ENCODE results near the gene PRMT1. TPM values are rescaled to one million over a fixed set of nuclear protein-coding genes. Genes with fewer than 3 reads are reported as not detected.
A peak's percentile ranks its signal among the peaks of the same experiment; 100 is the strongest.

Gene PRMT1
- total and polyA plus RNA-seq, 9 of the 15 experiments (the other 6 are each of a cell fraction or from before 2014, with no cell fraction given): 13.3 to 464 (median 326) TPM

DNA sequence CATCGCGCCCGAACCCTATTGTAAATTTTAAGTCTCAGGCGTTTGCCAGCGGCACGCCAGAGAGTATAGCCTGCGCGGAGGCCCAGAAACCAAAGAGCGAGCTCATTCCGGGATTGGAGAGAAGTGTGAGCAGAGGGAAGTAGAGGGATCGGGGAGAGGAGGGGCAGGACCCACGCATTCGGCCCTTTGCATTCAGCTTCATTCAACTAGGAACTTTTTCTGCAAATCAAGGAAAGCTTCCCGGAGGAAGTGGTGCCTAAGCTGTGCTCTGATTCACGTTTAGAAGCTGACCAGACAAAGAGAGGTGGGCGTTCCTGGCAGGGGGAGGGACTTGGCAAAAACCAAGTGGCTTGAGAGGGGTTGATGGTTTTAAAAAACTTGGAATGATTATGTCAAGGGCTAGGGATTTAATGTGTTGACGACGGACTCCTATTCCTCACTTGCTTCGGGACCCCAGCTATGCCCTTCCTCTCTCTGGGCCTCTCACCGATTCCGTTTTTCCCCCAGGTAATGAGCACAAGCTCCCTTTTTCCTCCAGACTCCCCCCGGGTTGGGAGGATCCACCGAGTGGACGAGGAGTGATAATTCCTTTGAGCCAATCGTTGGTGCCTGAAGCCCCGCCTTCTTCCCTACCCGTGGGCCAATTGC is 811 bp upstream of the PRMT1 start (continued):
- TF ChIP-seq, protein P1, sequence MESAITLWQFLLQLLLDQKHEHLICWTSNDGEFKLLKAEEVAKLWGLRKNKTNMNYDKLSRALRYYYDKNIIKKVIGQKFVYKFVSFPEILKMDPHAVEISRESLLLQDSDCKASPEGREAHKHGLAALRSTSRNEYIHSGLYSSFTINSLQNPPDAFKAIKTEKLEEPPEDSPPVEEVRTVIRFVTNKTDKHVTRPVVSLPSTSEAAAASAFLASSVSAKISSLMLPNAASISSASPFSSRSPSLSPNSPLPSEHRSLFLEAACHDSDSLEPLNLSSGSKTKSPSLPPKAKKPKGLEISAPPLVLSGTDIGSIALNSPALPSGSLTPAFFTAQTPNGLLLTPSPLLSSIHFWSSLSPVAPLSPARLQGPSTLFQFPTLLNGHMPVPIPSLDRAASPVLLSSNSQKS (CRISPR knock-in tag; IDR thresholded peaks at IDR 0.05): no peak
- TF ChIP-seq RFX7 (CRISPR knock-in tag; IDR thresholded peaks at IDR 0.05) (no peak), NCOA4 (IDR thresholded peaks at IDR 0.05; ENCODE audit: partially characterized antibody) (no peak), ZFP1 (CRISPR knock-in tag; IDR thresholded peaks at IDR 0.05) (no peak), ZNF347 (CRISPR knock-in tag; IDR thresholded peaks at IDR 0.05; ENCODE audit: low read depth) (no peak), ZNF140 (CRISPR knock-in tag; IDR thresholded peaks at IDR 0.05) (no peak), MAFG (tag; conservative IDR thresholded peaks at IDR 0.05) (0 out of 2 replicates have a peak, but pooled peaks have one; percentile 39), SMAD1 (IDR thresholded peaks at IDR 0.05; ENCODE audit: low read depth, low read length, partially characterized antibody) (peak; percentile 66), SETDB1 (IDR thresholded peaks at IDR 0.05; ENCODE audit: low read length) (no peak), GATAD2A (IDR thresholded peaks at IDR 0.05) (no peak), NBN (IDR thresholded peaks at IDR 0.05; ENCODE audit: low read depth) (peak; percentile 86), PTRF (tag; IDR thresholded peaks at IDR 0.05) (no peak), NELFE (IDR thresholded peaks at IDR 0.05; ENCODE audit: insufficient read depth, insufficient read length) (no peak), BMI1 (IDR thresholded peaks at IDR 0.05; ENCODE audit: low read length) (no peak)
- TF ChIP-seq, protein P2, sequence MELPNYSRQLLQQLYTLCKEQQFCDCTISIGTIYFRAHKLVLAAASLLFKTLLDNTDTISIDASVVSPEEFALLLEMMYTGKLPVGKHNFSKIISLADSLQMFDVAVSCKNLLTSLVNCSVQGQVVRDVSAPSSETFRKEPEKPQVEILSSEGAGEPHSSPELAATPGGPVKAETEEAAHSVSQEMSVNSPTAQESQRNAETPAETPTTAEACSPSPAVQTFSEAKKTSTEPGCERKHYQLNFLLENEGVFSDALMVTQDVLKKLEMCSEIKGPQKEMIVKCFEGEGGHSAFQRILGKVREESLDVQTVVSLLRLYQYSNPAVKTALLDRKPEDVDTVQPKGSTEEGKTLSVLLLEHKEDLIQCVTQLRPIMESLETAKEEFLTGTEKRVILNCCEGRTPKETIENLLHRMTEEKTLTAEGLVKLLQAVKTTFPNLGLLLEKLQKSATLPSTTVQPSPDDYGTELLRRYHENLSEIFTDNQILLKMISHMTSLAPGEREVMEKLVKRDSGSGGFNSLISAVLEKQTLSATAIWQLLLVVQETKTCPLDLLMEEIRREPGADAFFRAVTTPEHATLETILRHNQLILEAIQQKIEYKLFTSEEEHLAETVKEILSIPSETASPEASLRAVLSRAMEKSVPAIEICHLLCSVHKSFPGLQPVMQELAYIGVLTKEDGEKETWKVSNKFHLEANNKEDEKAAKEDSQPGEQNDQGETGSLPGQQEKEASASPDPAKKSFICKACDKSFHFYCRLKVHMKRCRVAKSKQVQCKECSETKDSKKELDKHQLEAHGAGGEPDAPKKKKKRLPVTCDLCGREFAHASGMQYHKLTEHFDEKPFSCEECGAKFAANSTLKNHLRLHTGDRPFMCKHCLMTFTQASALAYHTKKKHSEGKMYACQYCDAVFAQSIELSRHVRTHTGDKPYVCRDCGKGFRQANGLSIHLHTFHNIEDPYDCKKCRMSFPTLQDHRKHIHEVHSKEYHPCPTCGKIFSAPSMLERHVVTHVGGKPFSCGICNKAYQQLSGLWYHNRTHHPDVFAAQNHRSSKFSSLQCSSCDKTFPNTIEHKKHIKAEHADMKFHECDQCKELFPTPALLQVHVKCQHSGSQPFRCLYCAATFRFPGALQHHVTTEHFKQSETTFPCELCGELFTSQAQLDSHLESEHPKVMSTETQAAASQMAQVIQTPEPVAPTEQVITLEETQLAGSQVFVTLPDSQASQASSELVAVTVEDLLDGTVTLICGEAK (IDR thresholded peaks at IDR 0.05): peak; percentile 29; the same call in 1 of the 2 replicates
- TF ChIP-seq, protein P2 (CRISPR knock-in tag; IDR thresholded peaks at IDR 0.05): no peak
